HG03558 (cell line): ENCODE results near the gene ACSM2A.
"Not testable (repeated sequence)": the region's sequence is repeated elsewhere in the genome, so short reads cannot be mapped to it uniquely, and the experiment has no call there.

Experiments
- ATAC-seq: cut with Tn5 transposase; IDR thresholded peaks from one replicate; pipeline ENCODE4 v1.9.1; 2021; ENCODE audit warnings: moderate number of reproducible peaks; ENCODE audit not compliant: unreplicated experiment; ENCODE audit errors: extremely low read depth

ACSM2A gene

DNA sequence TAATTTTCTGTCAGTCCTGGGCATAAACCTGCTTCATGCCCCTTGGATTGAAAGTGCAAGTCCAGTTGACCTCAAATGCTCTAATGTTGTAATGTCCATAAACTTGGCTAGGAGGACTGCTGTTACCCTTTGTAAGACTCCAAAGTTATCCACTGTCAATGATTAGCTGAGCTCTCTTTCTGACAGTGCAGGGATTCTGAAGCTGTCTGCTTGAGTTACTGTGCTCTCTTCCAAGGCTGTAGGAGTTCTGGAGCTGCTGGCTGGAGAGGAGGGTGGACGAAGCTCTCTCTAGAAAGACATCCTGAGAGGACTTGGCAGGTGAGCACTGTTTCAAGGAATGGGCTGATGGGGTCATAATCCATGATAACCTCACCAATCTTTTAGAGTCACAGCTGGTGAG lies at the start of gene ACSM2A:
ACSM2A (plus strand) TSS at position 158 of the 400 bp plus-strand sequence. CDS start 8,594 bp downstream, outside the sequence.
- not testable (repeated sequence) for ATAC-seq

GRCh38 chr16:20402651-20403050 lies 48.7 kb upstream of the ACSM2A start:
- no peak for ATAC-seq

DNA sequence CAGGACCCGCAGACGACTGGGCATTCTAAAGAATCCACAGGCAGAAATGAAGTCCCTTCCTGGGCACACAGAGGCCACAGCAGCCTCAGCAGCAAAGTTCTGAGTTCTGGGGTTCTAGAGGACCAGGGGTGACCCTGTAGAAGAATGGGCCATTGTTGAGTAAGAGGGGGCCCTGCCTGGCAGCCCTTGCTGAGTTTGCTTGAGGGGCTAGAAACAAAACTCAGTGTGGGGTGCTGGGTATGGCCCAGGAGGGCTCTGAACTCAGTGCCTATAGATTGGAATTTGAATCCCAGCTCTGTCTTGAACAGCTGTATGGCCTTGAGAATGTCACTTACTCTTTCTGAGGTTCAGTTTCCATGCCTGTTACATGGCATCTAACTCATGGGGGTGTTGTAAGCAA lies 46.7 kb upstream of the ACSM2A start, which contains the start of gene PDILT:
PDILT (minus strand) TSS at position 101 of the 400 bp plus-strand sequence. CDS start 5,437 bp downstream, outside the sequence.
- ATAC-seq: no peak

- no peak for ATAC-seq
These were observed 41.8 kb upstream of the ACSM2A start, which contains the start of gene ACSM5 for GRCh38 chr16:20409398-20410120. TSS of gene ACSM5 (plus strand) at chr16:20409534. CDS start at chr16:20411485, 1,951 bp downstream.

GRCh38 chr16:20410121-20410723 lies 41.1 kb upstream of the ACSM2A start:
- no peak for ATAC-seq

DNA sequence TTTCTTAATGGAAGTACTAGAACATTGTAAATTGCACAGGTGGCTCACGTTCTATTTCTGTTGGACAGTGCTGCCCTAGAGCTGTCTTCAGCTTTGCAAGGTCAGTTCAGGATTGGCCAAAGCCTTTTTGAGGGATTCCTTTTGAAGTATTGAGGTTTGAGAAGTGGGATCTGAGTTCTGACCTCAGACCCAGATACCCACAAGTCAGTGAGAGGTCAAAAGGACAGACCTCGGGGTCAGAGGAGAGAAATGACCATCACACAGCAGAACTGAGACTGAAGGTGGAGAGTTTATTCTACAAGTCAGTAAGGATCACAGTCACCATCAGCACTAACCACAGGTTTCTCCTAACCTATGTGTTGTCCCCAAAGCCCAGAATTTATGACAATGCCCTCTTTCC lies 40.3 kb upstream of the ACSM2A start:
- ATAC-seq: no peak

- ATAC-seq: no peak
These were observed 35.8 kb upstream of the ACSM2A start for GRCh38 chr16:20415541-20415940.

DNA sequence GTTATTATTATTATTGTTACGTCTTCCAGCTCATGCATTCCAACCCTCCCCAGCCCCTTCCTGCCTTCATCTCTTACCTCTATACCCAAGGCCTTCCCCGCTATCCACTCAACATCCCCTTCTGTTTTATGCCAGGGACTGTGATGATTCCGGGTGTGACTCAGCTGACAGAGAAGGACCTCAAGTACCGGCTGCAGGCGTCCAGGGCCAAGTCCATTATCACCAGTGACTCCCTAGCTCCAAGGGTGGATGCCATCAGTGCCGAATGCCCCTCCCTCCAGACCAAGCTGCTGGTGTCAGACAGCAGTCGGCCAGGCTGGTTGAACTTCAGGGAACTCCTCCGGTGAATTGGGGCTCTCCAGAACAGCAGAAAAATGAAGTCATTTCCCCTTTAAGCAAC lies 32.2 kb upstream of the ACSM2A start:
- not testable (repeated sequence) for ATAC-seq

GRCh38 chr16:20421748-20422147 lies 29.6 kb upstream of the ACSM2A start:
- ATAC-seq: not testable (repeated sequence)

GRCh38 chr16:20423772-20424128 lies 27.6 kb upstream of the ACSM2A start:
- ATAC-seq: not testable (repeated sequence)

DNA sequence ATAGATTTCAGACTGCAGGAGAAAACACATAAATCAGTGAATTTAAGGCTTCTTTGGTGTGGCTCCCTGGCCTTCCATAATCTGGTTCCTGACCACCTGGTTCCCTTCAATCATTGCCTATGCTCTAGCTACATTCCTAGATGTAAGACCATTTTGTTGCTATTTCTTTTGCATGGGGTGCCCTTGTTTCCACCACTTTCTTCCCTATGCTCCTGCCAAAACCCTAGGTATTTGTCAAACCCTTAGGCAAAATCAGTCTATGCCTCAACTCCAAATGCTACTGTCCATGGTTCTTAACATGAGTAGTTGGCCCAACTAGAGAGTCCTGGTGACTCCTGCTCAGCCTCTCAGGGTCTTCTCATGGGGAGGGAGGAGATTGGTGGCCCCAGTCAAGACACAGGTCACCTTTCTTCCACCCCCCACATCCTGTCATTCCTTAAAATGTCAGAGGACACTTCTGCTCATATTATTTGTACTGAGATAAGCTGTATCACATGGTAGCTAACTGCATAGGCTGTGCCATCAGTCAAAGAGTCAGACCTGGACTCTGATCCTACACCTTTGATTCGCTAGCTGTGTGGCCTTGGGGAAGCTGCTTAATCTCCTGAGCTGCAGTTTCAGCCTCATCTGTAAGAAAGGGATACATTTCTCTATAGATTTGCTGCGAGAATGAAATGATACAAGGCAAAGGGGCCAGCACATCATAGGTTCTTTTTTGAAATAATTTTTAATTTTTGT lies 27.0 kb upstream of the ACSM2A start:
- ATAC-seq: no peak

- ATAC-seq: not testable (repeated sequence)
These were observed 23.9 kb upstream of the ACSM2A start for GRCh38 chr16:20427401-20427797.

- not testable (repeated sequence) for ATAC-seq
These were observed 21.8 kb upstream of the ACSM2A start for GRCh38 chr16:20429499-20429898.

DNA sequence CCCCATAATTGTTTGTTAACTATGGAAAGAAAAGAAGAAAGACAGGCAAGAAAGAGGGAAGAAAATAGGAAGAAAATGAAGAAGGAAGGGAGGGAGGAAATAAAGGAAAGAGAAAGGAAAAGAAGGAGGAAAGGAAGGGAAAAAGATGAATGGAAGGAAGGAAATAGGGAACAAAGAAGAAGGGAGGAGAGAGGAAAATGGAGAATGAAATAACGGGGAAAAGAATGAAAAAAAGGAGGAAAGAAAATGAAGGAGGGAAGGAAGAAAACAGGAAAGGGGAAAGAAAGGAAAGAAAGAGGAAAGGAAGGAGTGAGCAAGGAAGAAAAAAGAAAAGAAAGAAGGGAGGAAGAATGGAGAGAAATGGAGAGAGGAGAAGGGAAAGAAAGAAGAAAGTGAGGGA lies 20.8 kb upstream of the ACSM2A start:
- ATAC-seq: not testable (repeated sequence)

DNA sequence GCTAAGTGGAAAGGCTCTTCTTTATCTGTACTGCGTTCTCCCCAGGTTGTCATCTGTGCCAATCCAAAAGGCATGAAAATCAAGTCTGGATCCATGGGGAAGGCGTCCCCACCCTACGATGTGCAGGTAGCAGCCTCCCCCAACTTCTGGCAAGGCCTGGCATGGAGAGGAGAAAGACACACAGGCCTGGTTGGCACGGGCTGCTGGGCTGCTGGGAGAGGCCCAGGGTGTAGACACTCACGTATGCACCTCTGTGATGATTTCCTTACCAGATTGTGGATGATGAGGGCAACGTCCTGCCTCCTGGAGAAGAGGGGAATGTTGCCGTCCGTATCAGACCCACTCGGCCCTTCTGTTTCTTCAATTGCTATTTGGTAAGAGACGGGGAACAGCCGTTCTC lies 20.4 kb upstream of the ACSM2A start:
- ATAC-seq: no peak

DNA sequence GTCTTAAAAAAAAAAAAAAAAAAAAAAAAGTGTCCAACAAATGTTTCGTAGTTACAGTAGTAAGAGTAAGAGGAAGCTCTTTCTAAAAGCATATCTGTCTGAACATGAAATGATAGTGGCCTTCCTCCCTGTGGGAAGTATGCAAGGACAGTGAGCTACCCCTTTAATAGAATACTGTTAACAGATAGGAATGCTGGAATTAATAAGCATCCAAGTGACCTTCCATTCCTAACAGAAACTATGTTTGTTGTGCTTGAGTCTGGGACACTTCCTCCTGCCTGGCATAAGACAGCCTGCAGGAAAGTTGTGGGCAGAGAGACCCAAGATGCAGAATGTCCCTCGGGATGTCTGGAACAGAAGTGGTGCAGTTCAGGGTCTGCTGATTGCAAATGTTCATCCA lies 12.4 kb upstream of the ACSM2A start:
- not testable (repeated sequence) for ATAC-seq

GRCh38 chr16:20439820-20440231 lies 11.5 kb upstream of the ACSM2A start:
- not testable (repeated sequence) for ATAC-seq

- ATAC-seq: not testable (repeated sequence)
These were observed 10.6 kb upstream of the ACSM2A start for GRCh38 chr16:20440731-20441130.

DNA sequence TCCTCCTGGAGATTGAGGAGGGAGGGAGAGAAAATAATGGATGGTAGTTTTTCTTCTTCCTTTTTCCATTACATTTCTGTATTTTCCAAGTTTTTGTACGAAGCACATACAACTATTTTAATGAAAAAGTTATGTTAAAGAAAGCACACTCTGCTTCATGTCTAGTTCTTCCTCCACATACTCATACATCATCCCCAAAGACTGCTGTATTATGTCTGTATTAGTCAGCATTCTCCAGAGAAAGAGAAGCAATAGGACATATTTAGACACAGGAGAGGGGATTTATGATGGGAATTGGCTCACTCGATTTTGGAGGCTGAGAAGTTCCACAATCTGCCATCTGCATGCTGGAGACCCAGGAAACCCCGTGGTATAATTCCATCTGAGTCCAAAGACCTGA lies 10.1 kb upstream of the ACSM2A start:
- ATAC-seq: no peak

- ATAC-seq: not testable (repeated sequence)
These were observed 9.5 kb upstream of the ACSM2A start for GRCh38 chr16:20441859-20442258.
